Measurements from ENCODE around the gene ADAM8. TPM values are rescaled to one million over a fixed set of nuclear protein-coding genes. Genes with fewer than 3 reads are reported as not detected.

ADAM8 gene
- total RNA-seq, 5 donors from 2014 or later (not counting 1 experiment from before 2014, with no cell fraction given), result 80.5 to 142 (median 107) TPM

- H3K27me3 ChIP-seq (replicated peaks in 1 of 2; ENCODE audit: control insufficient read depth in 2 of 2, extremely low read depth in 1 of 2, insufficient read depth in 2 of 2, low read length in 1 of 2), result no peaks in the 10 kb centered on the region
- peak overlapping the region; percentile 27 for H3K27ac ChIP-seq (ENCODE audit: low read length)
- ChIA-PET CTCF (no interaction called here), POLR2A (interaction anchor here in 1 of 2 donors (0.5 kb wide), 1 partner anchor 8 kb away, joined by 3 read pairs; no protein-coding TSS in a partner anchor)
- 95% methylated on average over 22 of the region's 28 CpGs for WGBS (ENCODE audit: insufficient coverage)
- Mint-ChIP-seq H3K36me3 (peaks cover 5% of the 10 kb centered on the region), H3K27ac (no peak overlapping the region), H3K27me3 (no peaks in the 10 kb centered on the region), H3K9me3 (no peaks in the 10 kb centered on the region), H3K4me1 (peaks cover 25 to 29% (median 26%) of the 10 kb centered on the region in 3 donors), H3K4me3 (no peak overlapping the region)
- no peak for ATAC-seq (replicated peaks in 1 of 4)
- no peak for DNase-seq
- no peaks in the 10 kb centered on the region for H3K9me3 ChIP-seq
- H3K36me3 ChIP-seq (ENCODE audit: control insufficient read depth in 2 of 2, extremely low read depth in 1 of 2, insufficient read depth in 1 of 2, low read length in 1 of 2), result peaks cover 20 to 49% of the 10 kb centered on the region in 2 donors
- H3K4me1 ChIP-seq (ENCODE audit: control insufficient read depth in 1 of 2, extremely low read depth in 1 of 2, insufficient read depth in 2 of 2, low read length in 2 of 2), result peaks cover 10 to 53% of the 10 kb centered on the region in 2 experiments
- H3K4me3 ChIP-seq (ENCODE audit: control insufficient read depth in 1 of 2, extremely low read depth in 1 of 2, low read length in 1 of 2), result no peak overlapping the region
Measured at GRCh38 chr10:133273534-133274143, 3.0 kb downstream of the ADAM8 start.

- no peaks in the 10 kb centered on the region for H3K27me3 ChIP-seq (replicated peaks in 1 of 2; ENCODE audit: control insufficient read depth in 2 of 2, extremely low read depth in 1 of 2, insufficient read depth in 2 of 2, low read length in 1 of 2)
- no peaks in the 10 kb centered on the region for H3K9me3 ChIP-seq
- DNase-seq (no peak), ATAC-seq (replicated peaks in 1 of 4) (no peak)
- no peak overlapping the region for H3K27ac Mint-ChIP-seq
- H3K27ac ChIP-seq (ENCODE audit: low read length), result no peak overlapping the region
- peaks cover 19 to 23% (median 20%) of the 10 kb centered on the region in 3 donors for H3K4me1 Mint-ChIP-seq
- H3K36me3 Mint-ChIP-seq, result peaks cover 5% of the 10 kb centered on the region
- peaks cover 10 to 46% of the 10 kb centered on the region in 2 experiments for H3K4me1 ChIP-seq (ENCODE audit: control insufficient read depth in 1 of 2, extremely low read depth in 1 of 2, insufficient read depth in 2 of 2, low read length in 2 of 2)
- H3K9me3 Mint-ChIP-seq, result no peaks in the 10 kb centered on the region
- H3K27me3 Mint-ChIP-seq, result no peaks in the 10 kb centered on the region
- CTCF ChIA-PET, result no interaction called here
- peaks cover 20 to 55% of the 10 kb centered on the region in 2 donors for H3K36me3 ChIP-seq (ENCODE audit: control insufficient read depth in 2 of 2, extremely low read depth in 1 of 2, insufficient read depth in 1 of 2, low read length in 1 of 2)
- WGBS (ENCODE audit: insufficient coverage), result 95% methylated on average over 21 of the region's 25 CpGs
- H3K4me3 Mint-ChIP-seq, result no peak overlapping the region
- POLR2A ChIA-PET, result no interaction called here
- H3K4me3 ChIP-seq (ENCODE audit: control insufficient read depth in 1 of 2, extremely low read depth in 1 of 2, low read length in 1 of 2), result no peak overlapping the region
Measured at GRCh38 chr10:133272964-133273420, 3.7 kb downstream of the ADAM8 start.

- peaks cover 10 to 41% of the 10 kb centered on the region in 2 experiments for H3K4me1 ChIP-seq (ENCODE audit: control insufficient read depth in 1 of 2, extremely low read depth in 1 of 2, insufficient read depth in 2 of 2, low read length in 2 of 2)
- Mint-ChIP-seq H3K9me3 (no peaks in the 10 kb centered on the region), H3K4me3 (no peak overlapping the region), H3K27me3 (no peaks in the 10 kb centered on the region), H3K36me3 (peaks cover 5% of the 10 kb centered on the region), H3K4me1 (peaks cover 14 to 18% (median 14%) of the 10 kb centered on the region in 3 donors), H3K27ac (no peak overlapping the region)
- no peaks in the 10 kb centered on the region for H3K9me3 ChIP-seq
- ATAC-seq (replicated peaks in 1 of 4) (no peak), DNase-seq (no peak)
- ChIA-PET POLR2A (interaction anchor here in 1 of 2 donors (0.6 kb wide), 1 partner anchor 825 kb away, joined by 3 read pairs; no protein-coding TSS in a partner anchor), CTCF (no interaction called here)
- no peaks in the 10 kb centered on the region for H3K27me3 ChIP-seq (replicated peaks in 1 of 2; ENCODE audit: control insufficient read depth in 2 of 2, extremely low read depth in 1 of 2, insufficient read depth in 2 of 2, low read length in 1 of 2)
- H3K27ac ChIP-seq (ENCODE audit: low read length), result no peak overlapping the region
- H3K36me3 ChIP-seq (ENCODE audit: control insufficient read depth in 2 of 2, extremely low read depth in 1 of 2, insufficient read depth in 1 of 2, low read length in 1 of 2), result peaks cover 20 to 55% of the 10 kb centered on the region in 2 donors
- no peak overlapping the region for H3K4me3 ChIP-seq (ENCODE audit: control insufficient read depth in 1 of 2, extremely low read depth in 1 of 2, low read length in 1 of 2)
- 74% methylated on average over 10 of the region's 29 CpGs for WGBS (ENCODE audit: insufficient coverage)
Measured at GRCh38 chr10:133272301-133272963, 4.2 kb downstream of the ADAM8 start.

GRCh38 chr10:133271521-133272300 is 5.0 kb downstream of the ADAM8 start:
- Mint-ChIP-seq H3K9me3 (no peaks in the 10 kb centered on the region), H3K4me1 (peaks cover 14 to 18% (median 14%) of the 10 kb centered on the region in 3 donors), H3K27ac (no peak overlapping the region), H3K36me3 (peaks cover 5% of the 10 kb centered on the region), H3K27me3 (no peaks in the 10 kb centered on the region), H3K4me3 (no peak overlapping the region)
- H3K4me1 ChIP-seq (ENCODE audit: control insufficient read depth in 1 of 2, extremely low read depth in 1 of 2, insufficient read depth in 2 of 2, low read length in 2 of 2), result peaks cover 10 to 34% of the 10 kb centered on the region in 2 experiments
- ATAC-seq (replicated peaks in 1 of 4) (no peak), DNase-seq (no peak)
- ChIA-PET CTCF (no interaction called here), POLR2A (interaction anchor here in 1 of 2 donors (0.6 kb wide), 1 partner anchor 824 kb away, joined by 3 read pairs; no protein-coding TSS in a partner anchor)
- 91% methylated on average over 29 of the region's 35 CpGs for WGBS (ENCODE audit: insufficient coverage)
- peaks cover 20 to 59% of the 10 kb centered on the region in 2 donors for H3K36me3 ChIP-seq (ENCODE audit: control insufficient read depth in 2 of 2, extremely low read depth in 1 of 2, insufficient read depth in 1 of 2, low read length in 1 of 2)
- no peaks in the 10 kb centered on the region for H3K27me3 ChIP-seq (replicated peaks in 1 of 2; ENCODE audit: control insufficient read depth in 2 of 2, extremely low read depth in 1 of 2, insufficient read depth in 2 of 2, low read length in 1 of 2)
- H3K27ac ChIP-seq (ENCODE audit: low read length), result no peak overlapping the region
- no peak overlapping the region for H3K4me3 ChIP-seq (ENCODE audit: control insufficient read depth in 1 of 2, extremely low read depth in 1 of 2, low read length in 1 of 2)
- H3K9me3 ChIP-seq, result no peaks in the 10 kb centered on the region

GRCh38 chr10:133270773-133271297 is 5.8 kb downstream of the ADAM8 start:
- peaks cover 20 to 59% of the 10 kb centered on the region in 2 donors for H3K36me3 ChIP-seq (ENCODE audit: control insufficient read depth in 2 of 2, extremely low read depth in 1 of 2, insufficient read depth in 1 of 2, low read length in 1 of 2)

GRCh38 chr10:133270204-133270603 is 6.5 kb downstream of the ADAM8 start:
- H3K27me3 Mint-ChIP-seq, result no peaks in the 10 kb centered on the region
- no peak overlapping the region for H3K27ac Mint-ChIP-seq
- no peaks in the 10 kb centered on the region for H3K27me3 ChIP-seq (replicated peaks in 1 of 2; ENCODE audit: control insufficient read depth in 2 of 2, extremely low read depth in 1 of 2, insufficient read depth in 2 of 2, low read length in 1 of 2)
- no peaks in the 10 kb centered on the region for H3K9me3 ChIP-seq
- H3K36me3 Mint-ChIP-seq, result peaks cover 5% of the 10 kb centered on the region
- H3K4me1 ChIP-seq (ENCODE audit: control insufficient read depth in 1 of 2, extremely low read depth in 1 of 2, insufficient read depth in 2 of 2, low read length in 2 of 2), result peaks cover 5 to 24% of the 10 kb centered on the region in 2 experiments
- 88% methylated on average over 20 of the region's 20 CpGs for WGBS (ENCODE audit: insufficient coverage)
- no peak overlapping the region for H3K4me3 Mint-ChIP-seq
- ATAC-seq (replicated peaks in 1 of 4) (no peak), DNase-seq (no peak)
- CTCF ChIA-PET, result no interaction called here
- H3K4me1 Mint-ChIP-seq, result peaks cover 11 to 16% (median 12%) of the 10 kb centered on the region in 3 donors
- H3K4me3 ChIP-seq (ENCODE audit: control insufficient read depth in 1 of 2, extremely low read depth in 1 of 2, low read length in 1 of 2), result no peak overlapping the region
- POLR2A ChIA-PET, result no interaction called here
- H3K27ac ChIP-seq (ENCODE audit: low read length), result no peak overlapping the region
- H3K36me3 ChIP-seq (ENCODE audit: control insufficient read depth in 2 of 2, extremely low read depth in 1 of 2, insufficient read depth in 1 of 2, low read length in 1 of 2), result peaks cover 20 to 59% of the 10 kb centered on the region in 2 donors
- no peaks in the 10 kb centered on the region for H3K9me3 Mint-ChIP-seq

More at GRCh38 chr10:133270773-133271297, 5.8 kb downstream of the ADAM8 start:
- ATAC-seq (replicated peaks in 1 of 4), result no peak
- Mint-ChIP-seq H3K27me3 (no peaks in the 10 kb centered on the region), H3K36me3 (peaks cover 5% of the 10 kb centered on the region), H3K9me3 (no peaks in the 10 kb centered on the region), H3K4me3 (no peak overlapping the region), H3K4me1 (peaks cover 11 to 15% (median 13%) of the 10 kb centered on the region in 3 donors), H3K27ac (no peak overlapping the region)
- Histone ChIP-seq H3K4me1 (ENCODE audit: control insufficient read depth in 1 of 2, extremely low read depth in 1 of 2, insufficient read depth in 2 of 2, low read length in 2 of 2) (peaks cover 10 to 26% of the 10 kb centered on the region in 2 experiments), H3K27me3 (replicated peaks in 1 of 2; ENCODE audit: control insufficient read depth in 2 of 2, extremely low read depth in 1 of 2, insufficient read depth in 2 of 2, low read length in 1 of 2) (no peaks in the 10 kb centered on the region), H3K4me3 (ENCODE audit: control insufficient read depth in 1 of 2, extremely low read depth in 1 of 2, low read length in 1 of 2) (no peak overlapping the region), H3K27ac (ENCODE audit: low read length) (no peak overlapping the region), H3K9me3 (no peaks in the 10 kb centered on the region)
- DNase-seq, result no peak
- ChIA-PET CTCF (no interaction called here), POLR2A (no interaction called here)
- WGBS (ENCODE audit: insufficient coverage), result 96% methylated on average over 19 of the region's 19 CpGs

Data from T-cell (primary cell).